A673 (cell line): Measurements from ENCODE around the gene SLC22A7.

Experiments used
- CTCF ChIP-seq: fragments of 300-800, 200-600 bp; sonication (generic); conservative IDR thresholded peaks from 2 replicates; pipeline ENCODE4 v1.5.1; 2017; ENCODE audit warnings: low read depth, mild to moderate bottlenecking, antibody characterized with exemption, low read length, moderate library complexity, mixed read lengths
- EZH2 ChIP-seq: fragments of 200-600 bp; sonication (generic); IDR thresholded peaks from 2 replicates; pipeline ENCODE4 v1.6.1; 2017; ENCODE audit warnings: borderline replicate concordance, low read depth, mild to moderate bottlenecking, mixed read lengths, antibody characterized with exemption, low read length; ENCODE audit not compliant: poor library complexity, severe bottlenecking

GRCh38 chr6:43347444-43347843 is 49.4 kb downstream of the SLC22A7 start:
- TF ChIP-seq CTCF (no peak), EZH2 (no peak)
